Sigmoid colon (tissue), 7 donors: ENCODE results near the gene ARHGAP6. TPM values are rescaled to one million over a fixed set of nuclear protein-coding genes. Genes with fewer than 3 reads are reported as not detected.

Source experiments
- DNase-seq: peaks from one replicate; pipeline ENCODE4 v3.0.0-alpha.2; 2019
- H3K27ac ChIP-seq, 4 donors: fragments of 200-600 bp; sonication (generic); one replicate each; pipeline ENCODE4 v1.5.1; 2016 to 2019; ENCODE audit warnings: mild to moderate bottlenecking in 1 of 4
- H3K27me3 ChIP-seq, 3 donors: fragments of 200-600 bp; sonication (generic); one replicate each; pipeline ENCODE4 v1.5.1; 2019; ENCODE audit warnings: mild to moderate bottlenecking in 1 of 3
- H3K36me3 ChIP-seq, 4 donors: fragments of 200-600 bp; sonication (generic); one replicate each; pipeline ENCODE4 v1.5.1; 2016 to 2019
- H3K4me1 ChIP-seq, 4 donors: fragments of 200-600 bp; sonication (generic); one replicate each; pipeline ENCODE4 v1.5.1; 2017 to 2019
- H3K4me3 ChIP-seq, 4 donors: fragments of 200-600 bp; sonication (generic); one replicate each; pipeline ENCODE4 v1.5.1; 2017 to 2019; ENCODE audit warnings: mild to moderate bottlenecking in 2 of 4, moderate library complexity in 1 of 4
- H3K9me3 ChIP-seq, 4 donors: fragments of 200-600 bp in 3 of 4; sonication (generic) in 3 of 4; one replicate each; pipeline versions ENCODE4 v1.5.1 to v1.6.1; 2013 to 2019
- CTCF ChIP-seq, 4 experiments: fragments of 450-650 bp in 3 of 4; fragments of 200-600 bp in 1 of 4; IDR thresholded peaks; one replicate each; pipeline ENCODE4 v1.5.1; 2016 to 2019; ENCODE audit warnings: antibody characterized with exemption in 4 of 4, mild to moderate bottlenecking in 3 of 4, moderate library complexity in 2 of 4
- EP300 ChIP-seq, 4 donors: sonication (generic); formaldehyde crosslinking; IDR thresholded peaks; one replicate each; pipeline ENCODE4 v1.6.1; 2017; ENCODE audit warnings: antibody characterized with exemption in 4 of 4
- POLR2A ChIP-seq, 2 donors: fragments of 450-650 bp; IDR thresholded peaks; one replicate each; pipeline ENCODE4 v1.6.1; 2016; ENCODE audit warnings: antibody characterized with exemption in 2 of 2, mild to moderate bottlenecking in 2 of 2, moderate library complexity in 2 of 2
- POLR2AphosphoS5 ChIP-seq, 4 donors: sonication (generic); formaldehyde crosslinking; IDR thresholded peaks; one replicate each; pipeline ENCODE4 v1.6.1; 2017; ENCODE audit warnings: antibody characterized with exemption in 4 of 4
- WGBS, 2 donors: extraction: QIAGEN DNeasy Blood & Tissue Kit; methylation state at CpG; one replicate each; pipeline ENCODE4 v1.1.7; 2013; 5-methylcytosine and 5-hydroxymethylcytosine counted together
- intact Hi-C: fragments of 100-400 bp; cut with DNase I; formaldehyde crosslinking; loops from one replicate; pipeline ENCODE4 v1.15.1; 2023
- polyA plus RNA-seq, 3 donors: library from polyadenylated mRNA; stranded (reverse); fragments of 200-250 nt; gene quantifications; one replicate each; pipeline ENCODE4 v1.2.3, GENCODE V29; 2013
- total RNA-seq, 4 donors: library from RNA; depleted of rRNA; stranded (reverse); fragments of >200 nt; gene quantifications; one replicate each; pipeline ENCODE4 v1.1.0, GENCODE V29; 2016
- donor health status: healthy with polysubstance abuse.
- donor health status: Bipolar disorder and iron deficiency.
- donor health status: healthy.

ARHGAP6 gene
- total and polyA plus RNA-seq, 7 donors, result 1.4 to 47.6 (median 36.2) TPM

- Histone ChIP-seq H3K27ac (peak overlapping the region in 1 of 4 donors; percentile 6), H3K4me1 (peaks cover 0 to 17% (median 0%) of the 10 kb centered on the region in 4 donors), H3K4me3 (no peak overlapping the region), H3K27me3 (no peaks in the 10 kb centered on the region), H3K36me3 (peaks cover 0 to 9% (median 0%) of the 10 kb centered on the region in 4 donors), H3K9me3 (no peaks in the 10 kb centered on the region)
- TF ChIP-seq POLR2AphosphoS5 (IDR thresholded peaks at IDR 0.05) (no peak), CTCF (IDR thresholded peaks at IDR 0.05) (no peak), POLR2A (IDR thresholded peaks at IDR 0.05) (no peak), EP300 (IDR thresholded peaks at IDR 0.05) (no peak)
- DNase-seq, result no peak
- 24 to 58% methylated on average over 4 of the region's 4 CpGs for WGBS, 2 donors
- intact Hi-C loops, result loop anchor here (5.0 kb wide), 1 partner anchor 165 kb away; no protein-coding TSS in a partner anchor
Measured at GRCh38 chrX:11151799-11152559, 513.7 kb downstream of the ARHGAP6 start.

- no peak overlapping the region for H3K27ac ChIP-seq
- H3K4me3 ChIP-seq, result no peak overlapping the region
- intact Hi-C loops, result loop anchor here (5.0 kb wide), 1 partner anchor 279 kb away; no protein-coding TSS in a partner anchor
- WGBS, 2 donors, result 95 to 96% methylated on average over 7 of the region's 7 CpGs
- H3K4me1 ChIP-seq, result peaks cover 0 to 26% (median 0%) of the 10 kb centered on the region in 4 donors
- H3K9me3 ChIP-seq, result no peaks in the 10 kb centered on the region
- no peaks in the 10 kb centered on the region for H3K36me3 ChIP-seq
- H3K27me3 ChIP-seq, result no peaks in the 10 kb centered on the region
- no peak for TF ChIP-seq CTCF (IDR thresholded peaks at IDR 0.05)
- no peak for TF ChIP-seq EP300 (IDR thresholded peaks at IDR 0.05)
- no peak for TF ChIP-seq POLR2AphosphoS5 (IDR thresholded peaks at IDR 0.05)
- TF ChIP-seq POLR2A (IDR thresholded peaks at IDR 0.05), result no peak
- no peak for DNase-seq
Measured at GRCh38 chrX:11148401-11148800, 517.3 kb downstream of the ARHGAP6 start.

- intact Hi-C loops, result loop anchor here (5.0 kb wide), 1 partner anchor 281 kb away; no protein-coding TSS in a partner anchor
- 7 to 65% methylated on average over 1 of the region's 1 CpG for WGBS, 2 donors
- H3K4me3 ChIP-seq, result no peak overlapping the region
Measured at GRCh38 chrX:11146411-11146810, 519.3 kb downstream of the ARHGAP6 start.

GRCh38 chrX:11143931-11144678 lies 521.6 kb downstream of the ARHGAP6 start:
- no peaks in the 10 kb centered on the region for H3K36me3 ChIP-seq
- peak overlapping the region in 2 of 4 donors; percentile 23 to 34 for H3K27ac ChIP-seq
- H3K27me3 ChIP-seq, result no peaks in the 10 kb centered on the region
- no peaks in the 10 kb centered on the region for H3K9me3 ChIP-seq
- H3K4me3 ChIP-seq, result no peak overlapping the region
- H3K4me1 ChIP-seq, result peaks cover 0 to 9% (median 0%) of the 10 kb centered on the region in 4 donors
- intact Hi-C loops, result loop anchor here (1.0 to 5.0 kb wide), 2 partner anchors 613 to 626 kb away; partner anchors contain the start of gene MSL3
- DNase-seq, result peak; percentile 77
- WGBS, 2 donors, result 34 to 38% methylated on average over 20 of the region's 20 CpGs
- no peak for TF ChIP-seq EP300 (IDR thresholded peaks at IDR 0.05)
- TF ChIP-seq POLR2AphosphoS5 (IDR thresholded peaks at IDR 0.05), result peak in 2 of 4 donors; percentile 16 to 19
- no peak for TF ChIP-seq POLR2A (IDR thresholded peaks at IDR 0.05)
- TF ChIP-seq CTCF (IDR thresholded peaks at IDR 0.05), result peak; percentile 46 to 72 (median 50)

More at GRCh38 chrX:11146411-11146810, 519.3 kb downstream of the ARHGAP6 start:
- H3K36me3 ChIP-seq, result no peaks in the 10 kb centered on the region
- H3K9me3 ChIP-seq, result no peaks in the 10 kb centered on the region
- H3K27me3 ChIP-seq, result no peaks in the 10 kb centered on the region
- H3K4me1 ChIP-seq, result peaks cover 0 to 12% (median 0%) of the 10 kb centered on the region in 4 donors
- TF ChIP-seq POLR2AphosphoS5 (IDR thresholded peaks at IDR 0.05) (no peak), POLR2A (IDR thresholded peaks at IDR 0.05) (no peak), EP300 (IDR thresholded peaks at IDR 0.05) (no peak), CTCF (IDR thresholded peaks at IDR 0.05) (no peak)
- H3K27ac ChIP-seq, result peak overlapping the region in 1 of 4 donors; percentile 27
- no peak for DNase-seq
